NCI-H510A (cell line): ENCODE results near the gene VAPB.

ENCODE experiments used
- DNase-seq: peaks from one replicate; lab custom pipeline; 2025; lab: John Stamatoyannopoulos, UW

The VAPB gene

GRCh38 chr20:58483051-58483450 is 94.0 kb downstream of the VAPB start:
- DNase-seq: no peak

DNA sequence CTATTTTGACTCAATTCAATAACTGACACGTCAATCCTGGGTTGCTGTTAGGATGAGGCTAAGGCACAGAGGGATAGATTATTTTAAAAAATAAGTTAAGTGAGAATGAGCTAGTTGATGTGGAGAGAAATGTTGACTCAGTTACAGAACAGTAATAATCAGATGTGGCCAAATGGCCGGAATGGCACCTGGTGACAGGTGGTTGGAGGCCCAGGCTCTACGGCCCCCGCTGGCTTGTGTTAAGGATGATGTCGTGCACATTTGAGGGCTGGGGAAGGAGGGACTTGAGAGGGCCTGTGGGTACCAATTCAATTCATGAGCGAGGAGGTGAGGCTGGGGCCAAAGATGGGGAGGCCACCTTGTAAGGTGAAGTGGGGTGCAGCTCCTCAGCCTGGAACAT is 94.4 kb downstream of the VAPB start:
- no peak for DNase-seq

- no peak for DNase-seq
Measured at GRCh38 chr20:58485393-58485792, 96.4 kb downstream of the VAPB start.

GRCh38 chr20:58486207-58486606 is 97.2 kb downstream of the VAPB start:
- DNase-seq: no peak

GRCh38 chr20:58492074-58492718 is 103.2 kb downstream of the VAPB start:
- DNase-seq: no peak

DNA sequence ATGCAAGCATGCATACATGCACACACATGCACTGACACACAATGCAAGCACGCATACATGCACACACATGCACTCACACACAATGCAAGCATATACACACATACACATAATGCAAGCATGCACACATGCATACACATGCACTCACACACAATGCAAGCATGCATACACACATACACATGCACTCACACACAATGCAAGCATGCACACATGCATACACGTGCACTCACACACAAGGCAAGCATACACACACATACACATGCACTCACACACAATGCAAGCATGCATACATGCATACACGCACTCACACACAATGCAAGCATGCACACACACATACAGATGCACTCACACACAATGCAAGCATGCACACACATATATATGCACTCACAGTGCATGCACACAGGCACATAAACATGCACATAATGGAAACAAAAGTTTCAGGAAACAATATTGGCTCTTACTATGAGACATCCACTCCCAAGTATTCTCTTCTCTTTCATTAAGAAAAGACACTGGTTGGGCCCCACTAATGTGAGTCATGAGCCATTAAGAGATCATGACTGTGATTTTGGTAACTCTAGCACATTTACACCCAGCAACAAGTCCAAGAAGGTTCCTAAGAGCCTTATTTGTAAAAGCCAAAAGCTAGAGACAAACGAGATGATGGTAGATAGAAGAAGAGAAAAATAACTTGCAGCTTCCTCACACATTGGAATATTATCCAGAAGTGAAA is 103.9 kb downstream of the VAPB start:
- DNase-seq: no peak

GRCh38 chr20:58494923-58495622 is 106.0 kb downstream of the VAPB start:
- no peak for DNase-seq

DNA sequence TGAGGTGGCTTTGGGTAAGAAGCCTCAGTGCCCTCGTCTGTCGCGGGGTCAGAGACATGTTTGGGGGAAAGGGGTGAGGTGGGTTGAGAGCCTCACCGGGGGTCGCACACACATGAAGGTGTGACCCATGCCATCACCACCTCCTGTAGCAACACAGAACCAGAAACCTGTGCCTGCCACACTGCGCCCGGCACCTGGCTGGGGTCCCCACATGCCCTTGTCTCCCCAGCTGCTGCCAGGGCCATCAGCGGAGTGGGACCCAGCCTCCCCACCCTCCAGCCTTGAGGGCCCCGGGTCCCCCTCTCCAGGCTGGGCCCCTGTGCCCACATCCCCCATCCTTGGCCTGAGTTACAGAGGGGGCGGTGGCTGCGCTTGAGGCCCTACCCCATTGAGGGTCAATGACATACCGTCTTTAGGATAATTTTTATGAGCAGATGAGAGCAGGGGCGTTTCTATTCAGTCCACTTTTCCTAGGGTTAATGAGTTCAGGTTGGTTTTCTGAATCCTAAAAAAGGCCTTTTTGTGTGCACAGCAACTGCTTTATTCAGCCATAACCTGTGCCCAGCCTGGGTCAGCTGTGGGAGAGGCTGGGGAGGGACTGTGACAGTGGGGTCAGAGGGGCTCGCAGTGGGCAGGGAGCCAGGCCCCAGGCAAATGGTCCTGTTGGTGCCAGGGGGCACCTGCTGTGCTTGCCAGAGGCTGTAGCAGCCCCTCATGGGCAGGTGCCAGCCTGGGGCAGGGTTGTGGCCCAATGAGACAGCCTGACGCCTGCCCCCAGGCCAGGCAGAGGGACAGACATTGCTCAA is 106.8 kb downstream of the VAPB start:
- no peak for DNase-seq

DNA sequence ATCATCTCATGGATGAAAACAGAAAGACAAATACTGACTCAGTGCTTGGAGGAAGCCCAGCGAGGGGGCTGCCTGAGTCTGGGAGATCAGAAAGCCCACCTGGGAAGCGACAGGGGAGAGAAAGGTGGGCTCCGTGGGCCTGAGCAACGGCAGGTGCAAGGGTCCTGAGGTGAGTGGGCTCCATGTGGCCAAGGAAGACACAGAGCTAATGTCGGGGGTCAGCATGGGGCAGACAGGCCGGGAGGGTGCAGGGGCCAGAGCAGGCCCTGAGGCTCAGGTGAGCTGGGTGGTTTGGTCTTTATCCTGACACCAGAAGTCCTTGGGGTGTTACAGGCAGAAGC is 107.4 kb downstream of the VAPB start:
- no peak for DNase-seq

DNA sequence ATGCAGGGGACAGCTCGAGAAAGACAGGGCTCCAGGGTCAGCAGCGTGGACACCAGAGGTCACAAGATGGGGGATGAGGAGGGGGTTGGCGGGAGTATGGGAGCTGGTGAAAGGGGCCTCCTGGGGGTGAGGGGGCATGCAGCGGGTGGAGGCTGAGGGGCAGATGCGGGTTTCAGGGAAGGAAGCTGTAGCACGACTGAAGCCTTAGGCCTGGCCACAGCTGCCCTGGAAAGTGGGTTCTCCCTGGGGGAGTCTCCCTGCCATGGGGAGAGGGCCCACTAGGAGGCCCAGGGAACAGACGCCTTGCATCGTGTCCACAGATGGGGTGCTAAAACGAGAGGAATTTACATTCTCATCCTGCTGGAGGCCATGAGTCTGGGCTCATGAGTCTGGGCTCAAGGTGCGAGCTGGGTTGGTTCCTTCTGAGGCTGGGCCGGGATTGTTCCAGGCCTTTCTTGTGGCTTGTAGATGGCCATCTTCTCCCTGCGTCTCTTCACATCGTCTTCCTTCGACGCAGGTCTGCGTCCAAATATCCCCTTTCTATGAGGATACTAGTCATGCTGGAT is 108.1 kb downstream of the VAPB start:
- no peak for DNase-seq

- no peak for DNase-seq
Measured at GRCh38 chr20:58497724-58498469, 108.9 kb downstream of the VAPB start.

DNA sequence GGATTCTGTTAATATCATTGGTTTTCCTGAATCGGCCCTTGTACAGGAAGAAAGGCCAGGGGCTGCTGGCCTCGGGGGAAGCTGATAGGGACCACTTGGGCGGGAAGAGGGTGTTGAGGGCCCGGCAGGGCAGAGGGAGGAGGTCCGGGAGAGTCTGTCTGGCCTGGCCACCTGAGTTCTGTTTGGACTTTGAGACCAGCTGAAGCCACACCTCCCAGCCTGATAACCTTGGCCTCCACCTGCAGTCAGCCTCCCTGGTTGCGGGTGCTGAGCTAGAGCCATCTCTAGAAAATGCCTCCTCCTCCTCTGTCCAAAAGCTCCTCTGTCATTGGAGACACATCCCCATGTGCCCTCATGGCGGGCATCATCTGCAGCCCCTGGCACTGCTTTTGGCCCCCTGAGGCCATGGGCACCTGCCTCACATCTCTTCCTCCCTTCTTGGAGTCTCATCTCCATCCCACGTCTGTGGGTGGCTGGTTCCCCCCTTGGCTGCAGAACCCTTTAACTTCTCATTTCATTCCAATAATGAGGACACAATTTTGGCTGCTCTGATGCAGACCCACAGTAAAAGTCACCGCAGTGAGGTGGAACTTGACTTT is 109.5 kb downstream of the VAPB start:
- DNase-seq: no peak

GRCh38 chr20:58500256-58500655 is 111.2 kb downstream of the VAPB start:
- DNase-seq: no peak
